ENCODE measurements around the gene COL6A3. TPM values are rescaled to one million over a fixed set of nuclear protein-coding genes. Genes with fewer than 3 reads are reported as not detected.

The COL6A3 gene
- total RNA-seq, 1 donor from 2014 or later, result 0.02 TPM

GRCh38 chr2:237283131-237283928 is 130.6 kb downstream of the COL6A3 start:
- Mint-ChIP-seq H3K27me3 (peaks cover 13% of the 10 kb centered on the region), H3K36me3 (ENCODE audit: low read depth) (no peaks in the 10 kb centered on the region), H3K4me3 (no peak overlapping the region), H3K9me3 (no peaks in the 10 kb centered on the region), H3K27ac (no peak overlapping the region), H3K4me1 (no peaks in the 10 kb centered on the region)
- DNase-seq, result no peak
- no peak for ATAC-seq (ENCODE audit: low read depth)
- TF ChIP-seq CTCF (IDR thresholded peaks at IDR 0.05), result no peak
- CTCF ChIA-PET, result no interaction called here
- POLR2A ChIA-PET, result no interaction called here
- intact Hi-C loops (cut with micrococcal nuclease), result no loop called here

GRCh38 chr2:237282568-237283128 is 131.3 kb downstream of the COL6A3 start:
- Mint-ChIP-seq H3K4me3 (no peak overlapping the region), H3K27ac (no peak overlapping the region), H3K9me3 (no peaks in the 10 kb centered on the region), H3K36me3 (ENCODE audit: low read depth) (no peaks in the 10 kb centered on the region), H3K4me1 (no peaks in the 10 kb centered on the region), H3K27me3 (peaks cover 10% of the 10 kb centered on the region)
- intact Hi-C loops (cut with micrococcal nuclease), result no loop called here
- DNase-seq, result no peak
- POLR2A ChIA-PET, result no interaction called here
- CTCF ChIA-PET, result no interaction called here
- ATAC-seq (ENCODE audit: low read depth), result no peak
- no peak for TF ChIP-seq CTCF (IDR thresholded peaks at IDR 0.05)

GRCh38 chr2:237281836-237282306 is 132.1 kb downstream of the COL6A3 start:
- no peaks in the 10 kb centered on the region for H3K4me1 Mint-ChIP-seq
- H3K27ac Mint-ChIP-seq, result no peak overlapping the region
- intact Hi-C loops (cut with micrococcal nuclease), result no loop called here
- no peak overlapping the region for H3K4me3 Mint-ChIP-seq
- POLR2A ChIA-PET, result no interaction called here
- H3K9me3 Mint-ChIP-seq, result no peaks in the 10 kb centered on the region
- no peak for TF ChIP-seq CTCF (IDR thresholded peaks at IDR 0.05)
- CTCF ChIA-PET, result no interaction called here
- no peak for ATAC-seq (ENCODE audit: low read depth)
- no peak for DNase-seq
- peaks cover 5% of the 10 kb centered on the region for H3K27me3 Mint-ChIP-seq
- no peaks in the 10 kb centered on the region for H3K36me3 Mint-ChIP-seq (ENCODE audit: low read depth)

GRCh38 chr2:237280939-237281338 is 133.0 kb downstream of the COL6A3 start:
- DNase-seq (no peak), ATAC-seq (ENCODE audit: low read depth) (no peak)
- Mint-ChIP-seq H3K4me3 (no peak overlapping the region), H3K36me3 (ENCODE audit: low read depth) (no peaks in the 10 kb centered on the region), H3K9me3 (no peaks in the 10 kb centered on the region), H3K4me1 (no peaks in the 10 kb centered on the region), H3K27ac (no peak overlapping the region), H3K27me3 (peaks cover under 1% of the 10 kb centered on the region)
- CTCF ChIA-PET, result no interaction called here
- TF ChIP-seq CTCF (IDR thresholded peaks at IDR 0.05), result no peak
- intact Hi-C loops (cut with micrococcal nuclease), result no loop called here
- POLR2A ChIA-PET, result no interaction called here

GRCh38 chr2:237280229-237280628 is 133.7 kb downstream of the COL6A3 start:
- ChIA-PET POLR2A (no interaction called here), CTCF (no interaction called here)
- Mint-ChIP-seq H3K36me3 (ENCODE audit: low read depth) (no peaks in the 10 kb centered on the region), H3K4me3 (no peak overlapping the region), H3K27me3 (no peaks in the 10 kb centered on the region), H3K27ac (no peak overlapping the region), H3K9me3 (no peaks in the 10 kb centered on the region), H3K4me1 (no peaks in the 10 kb centered on the region)
- no peak for TF ChIP-seq CTCF (IDR thresholded peaks at IDR 0.05)
- DNase-seq, result no peak
- no peak for ATAC-seq (ENCODE audit: low read depth)
- intact Hi-C loops (cut with micrococcal nuclease), result no loop called here
